C4-2B (cell line): Measurements from ENCODE around the gene BHMT2.

Experiments used
- CTCF ChIP-seq: fragments of 450-650 bp; conservative IDR thresholded peaks from 2 replicates; pipeline ENCODE4 v1.5.1; 2017; ENCODE audit warnings: mild to moderate bottlenecking
- ZFX ChIP-seq: fragments of 450-650 bp; IDR thresholded peaks from 2 replicates; pipeline ENCODE4 v1.6.1; 2017

- TF ChIP-seq CTCF: no peak
- no peak for TF ChIP-seq ZFX
Observed at GRCh38 chr5:79023947-79024346, 45.6 kb upstream of the BHMT2 start.
